COLO668 (cell line): ENCODE data around the gene ZFP69B.
"Not testable (repeated sequence)": the region's sequence is repeated elsewhere in the genome, so short reads cannot be mapped to it uniquely, and the experiment has no call there.

Source experiments
- DNase-seq: peaks from one replicate; lab custom pipeline; 2025; ENCODE audit not compliant: unreplicated experiment; lab: John Stamatoyannopoulos, UW

ZFP69B gene

DNA sequence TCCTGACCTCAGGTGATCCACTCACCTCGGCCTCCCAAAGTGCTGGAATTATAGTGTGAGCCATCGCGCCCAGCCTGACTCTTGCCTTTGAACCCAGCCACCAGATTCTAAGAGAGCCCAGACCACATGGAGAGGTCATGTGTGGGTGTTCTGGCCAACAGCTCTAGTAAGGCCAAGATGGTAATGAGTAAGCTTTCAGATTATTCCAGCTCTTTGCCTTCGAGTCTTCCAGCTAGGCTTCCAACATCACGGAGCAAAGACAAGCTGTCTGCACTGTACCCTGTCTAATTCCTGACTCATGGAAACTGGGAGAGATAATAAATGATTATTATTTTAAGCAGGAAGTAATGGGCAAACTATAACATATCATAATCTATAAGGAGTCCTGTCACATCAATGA, 14.8 kb upstream of the ZFP69B start:
- no peak for DNase-seq

- no peak for DNase-seq
These were observed 14.4 kb upstream of the ZFP69B start for GRCh38 chr1:40435876-40436275.

DNA sequence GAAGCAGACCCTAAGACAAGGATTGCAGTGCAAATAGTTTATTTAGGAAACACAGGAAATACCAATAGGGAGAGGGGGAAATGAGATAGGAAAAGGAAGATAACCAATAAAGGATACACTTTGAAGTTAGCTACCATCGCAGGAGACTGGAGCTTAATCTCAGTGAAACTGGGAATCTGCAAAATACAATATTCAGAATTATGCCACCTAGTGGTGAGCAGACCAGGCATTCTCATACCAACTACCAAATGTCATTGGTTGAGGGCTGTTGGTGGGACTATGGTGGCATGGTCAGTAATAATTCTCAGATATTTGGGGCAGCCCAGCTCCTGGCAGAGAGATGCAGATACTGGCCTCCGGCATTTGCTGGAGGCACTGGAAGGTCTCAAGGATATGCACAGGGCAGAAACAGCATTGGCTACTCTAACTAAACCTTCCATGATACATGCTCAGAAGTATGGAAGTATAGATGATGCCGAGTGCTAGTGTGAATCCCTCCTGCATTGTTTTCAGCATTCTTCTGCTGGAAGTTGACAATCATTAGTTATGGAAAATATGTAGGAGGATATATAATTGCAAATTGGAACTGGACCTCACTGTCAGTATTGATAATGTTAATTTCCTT, 11.8 kb upstream of the ZFP69B start:
- peak; percentile 95 for DNase-seq

DNA sequence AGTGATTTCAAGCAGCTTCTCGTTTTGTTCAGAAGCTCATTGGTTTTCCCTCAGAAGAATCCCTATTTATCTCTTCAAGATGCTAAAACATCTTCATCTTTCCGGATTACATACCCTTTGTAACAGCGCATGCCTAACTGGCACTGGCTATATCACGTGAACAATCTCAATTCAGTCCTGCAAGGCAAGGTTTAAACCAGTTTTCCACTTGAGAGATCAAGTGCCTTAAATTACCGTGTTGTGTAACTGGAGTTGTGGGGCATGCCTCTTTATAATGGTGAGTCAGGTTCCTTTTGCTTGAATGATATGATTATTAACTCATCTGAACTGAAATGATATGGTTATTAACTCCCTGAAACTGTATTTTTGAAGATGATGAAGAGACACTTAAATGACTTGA, 11.0 kb upstream of the ZFP69B start:
- DNase-seq = no peak

DNA sequence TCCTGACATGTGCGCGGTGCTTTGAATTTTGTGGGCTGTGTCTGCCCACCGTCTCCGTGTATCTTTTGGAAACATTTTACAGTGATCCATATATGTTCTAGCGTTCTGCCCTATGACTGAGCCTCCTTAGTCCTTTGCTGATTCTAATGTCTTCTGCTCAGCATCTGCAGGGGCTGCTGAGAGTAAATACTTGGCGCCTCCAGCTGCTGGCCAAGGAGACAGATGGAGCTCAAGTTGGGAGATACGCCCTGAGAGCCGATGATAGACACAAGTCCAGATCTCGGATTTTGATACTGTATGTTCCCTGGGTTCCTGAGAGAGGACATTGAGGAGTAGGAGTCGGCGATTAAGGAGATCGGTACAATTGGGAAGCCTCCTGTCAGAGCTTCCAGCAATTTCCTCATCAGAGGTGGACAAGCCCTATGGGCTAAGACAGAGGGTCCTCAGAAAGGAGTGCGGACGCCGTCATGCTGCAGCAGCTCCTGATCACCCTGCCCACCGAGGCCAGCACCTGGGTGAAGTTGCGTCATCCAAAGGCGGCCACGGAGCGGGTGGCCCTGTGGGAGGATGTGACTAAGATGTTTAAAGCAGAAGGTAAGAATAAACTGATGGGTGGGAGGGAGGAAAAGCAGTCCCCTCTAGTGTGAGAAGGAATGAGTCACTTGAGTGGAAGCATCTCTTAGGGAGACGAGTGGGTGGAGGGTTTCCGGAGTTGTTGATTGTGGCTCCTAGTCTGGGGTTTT, 390 bp downstream of the ZFP69B start:
- DNase-seq = peak; percentile 100

DNA sequence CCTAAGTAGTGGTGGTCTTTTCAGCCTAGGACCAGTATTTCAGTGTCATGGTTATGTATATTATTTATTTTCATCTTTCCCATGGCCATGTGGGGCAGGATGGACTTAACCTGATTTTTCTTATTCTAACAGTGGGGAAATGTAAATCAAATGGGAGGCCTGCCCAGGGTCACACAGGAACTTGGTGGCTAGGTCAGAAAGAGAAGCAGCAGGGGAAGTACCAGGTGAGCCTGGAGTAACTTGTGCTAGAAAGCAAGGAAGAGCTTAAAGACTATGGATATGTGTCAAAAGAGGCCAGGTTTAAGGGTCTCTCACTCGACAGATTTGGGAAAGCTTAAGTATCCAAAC, 936 bp downstream of the ZFP69B start:
- DNase-seq = no peak

DNA sequence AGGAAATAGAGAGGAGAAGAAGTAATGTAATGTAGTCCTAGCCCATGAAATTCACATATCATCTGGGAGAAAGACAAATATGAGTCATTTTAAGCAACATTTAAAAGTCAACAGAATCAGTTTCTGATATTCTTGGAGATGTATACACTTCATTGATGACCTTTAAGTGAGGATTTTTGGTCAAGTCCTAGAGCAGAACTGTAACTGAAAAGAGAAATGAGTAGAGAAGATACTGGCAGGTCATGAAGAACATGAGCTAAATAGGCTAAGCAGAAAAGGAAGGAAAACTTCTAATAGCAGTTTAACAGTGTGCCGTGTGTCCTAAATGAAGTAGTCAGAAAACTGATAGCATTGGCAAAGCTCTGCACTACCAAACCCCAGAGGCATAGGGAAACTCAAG, 4.6 kb downstream of the ZFP69B start:
- DNase-seq = no peak

DNA sequence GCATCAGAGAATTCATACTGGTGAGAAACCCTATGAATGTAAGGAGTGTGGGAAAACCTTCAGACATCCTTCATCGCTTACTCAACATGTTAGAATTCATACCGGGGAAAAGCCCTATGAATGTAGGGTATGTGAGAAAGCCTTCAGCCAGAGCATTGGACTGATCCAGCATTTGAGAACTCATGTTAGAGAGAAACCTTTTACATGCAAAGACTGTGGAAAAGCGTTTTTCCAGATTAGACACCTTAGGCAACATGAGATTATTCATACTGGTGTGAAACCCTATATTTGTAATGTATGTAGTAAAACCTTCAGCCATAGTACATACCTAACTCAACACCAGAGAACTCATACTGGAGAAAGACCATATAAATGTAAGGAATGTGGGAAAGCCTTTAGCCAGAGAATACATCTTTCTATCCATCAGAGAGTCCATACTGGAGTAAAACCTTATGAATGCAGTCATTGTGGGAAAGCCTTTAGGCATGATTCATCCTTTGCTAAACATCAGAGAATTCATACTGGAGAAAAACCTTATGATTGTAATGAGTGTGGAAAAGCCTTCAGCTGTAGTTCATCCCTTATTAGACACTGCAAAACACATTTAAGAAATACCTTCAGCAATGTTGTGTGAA, 12.8 kb downstream of the ZFP69B start:
- no peak for DNase-seq

- DNase-seq = no peak
These were observed 19.1 kb downstream of the ZFP69B start for GRCh38 chr1:40469327-40469726.

DNA sequence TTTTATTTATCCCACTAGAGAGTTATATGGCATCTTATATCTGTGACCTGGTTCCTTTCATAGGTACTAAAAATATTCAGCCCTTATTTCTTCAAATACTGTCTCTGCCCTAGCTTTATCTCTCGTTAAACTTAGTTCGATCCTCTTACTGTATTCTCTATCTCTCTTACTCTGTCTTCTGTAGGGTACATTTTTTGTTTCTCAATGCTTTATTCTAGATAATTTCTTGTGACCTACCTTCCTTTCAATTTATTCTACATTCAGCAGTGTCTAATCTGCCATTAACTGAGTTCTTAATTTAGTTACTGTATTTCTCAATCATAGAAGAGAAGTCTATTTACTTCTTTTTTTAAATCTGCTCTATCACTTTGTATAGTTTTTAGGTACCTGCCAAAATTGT, 25.0 kb downstream of the ZFP69B start:
- no peak for DNase-seq

DNA sequence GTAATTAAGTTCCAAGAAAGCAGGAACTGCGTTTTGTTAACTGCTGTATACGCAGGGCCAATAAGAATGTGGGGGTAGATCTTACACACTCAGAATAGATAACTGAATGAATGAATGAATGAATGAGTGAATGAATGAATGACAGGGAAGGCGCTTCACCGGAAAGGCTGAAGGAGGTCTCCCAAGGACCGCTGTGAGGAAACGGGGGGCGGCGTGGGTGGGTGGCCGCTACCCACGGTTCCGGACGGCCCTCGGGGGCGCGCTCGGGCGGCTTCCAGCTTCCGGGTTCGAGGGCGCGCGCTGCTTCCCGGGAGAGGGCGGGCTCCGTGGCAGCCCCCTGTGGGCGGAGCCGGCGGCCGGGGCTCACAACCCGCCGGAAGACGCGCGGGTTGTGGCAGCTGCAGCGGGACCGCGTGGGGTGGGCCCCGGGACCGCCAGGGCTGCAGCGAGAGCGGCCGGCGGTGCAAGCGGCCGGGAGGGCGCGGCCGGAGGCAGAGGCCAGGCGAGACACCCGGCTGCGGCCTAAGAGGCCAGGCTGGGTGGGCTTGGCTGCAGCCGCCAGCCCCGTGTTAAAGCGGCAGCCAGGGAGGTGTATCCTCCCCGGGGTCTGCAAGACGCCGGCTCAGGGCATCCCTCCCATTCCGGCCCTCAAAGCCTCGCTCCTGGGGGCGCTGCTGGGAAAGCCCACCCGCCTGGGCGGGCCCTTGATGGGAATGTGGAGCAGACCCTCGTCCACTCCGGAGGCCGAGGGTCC, 26.8 kb downstream of the ZFP69B start, which contains the start of gene ZFP69:
ZFP69 (plus strand) TSS at position 367 of the 754 bp plus-strand sequence. CDS start 2,072 bp downstream, outside the sequence.
- DNase-seq = peak; percentile 100

DNA sequence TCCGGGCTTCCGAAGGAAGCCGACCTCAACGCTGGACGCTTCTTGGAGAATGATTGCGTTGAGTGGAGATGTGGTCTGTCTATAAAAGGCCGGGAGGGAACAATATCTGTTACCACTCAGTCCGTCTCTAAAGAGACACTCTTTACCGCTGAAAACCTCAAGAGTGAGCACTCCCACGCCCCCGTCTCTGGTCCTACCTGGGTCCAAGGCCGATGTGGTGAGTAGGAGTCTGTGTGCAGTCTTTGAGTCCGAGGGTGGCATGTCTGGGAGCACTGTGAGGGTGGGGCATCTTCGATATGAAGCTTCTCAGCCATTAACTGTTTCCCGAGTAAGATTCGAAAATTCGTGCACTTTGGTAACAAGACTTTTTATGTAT, 27.4 kb downstream of the ZFP69B start:
- DNase-seq = peak; percentile 100

- no peak for DNase-seq
These were observed 28.0 kb downstream of the ZFP69B start for GRCh38 chr1:40478276-40478675.

DNA sequence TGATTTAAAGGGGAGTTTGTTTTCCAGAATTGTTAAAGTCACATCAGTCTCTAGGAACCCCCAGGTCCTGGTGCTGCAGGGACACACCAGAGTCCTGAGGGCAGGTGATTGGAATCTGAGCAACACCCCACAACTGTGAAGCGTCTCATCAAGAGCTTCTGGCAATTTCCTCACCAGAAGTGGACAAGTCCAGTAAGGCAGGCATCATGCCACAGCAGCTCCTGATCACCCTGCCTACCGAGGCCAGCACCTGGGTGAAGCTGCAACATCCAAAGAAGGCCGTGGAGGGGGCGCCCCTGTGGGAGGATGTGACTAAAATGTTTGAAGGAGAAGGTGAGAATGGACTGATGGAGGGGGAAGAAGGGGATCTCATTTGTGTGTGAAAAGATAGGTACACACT, 28.9 kb downstream of the ZFP69B start:
- DNase-seq = no peak

- DNase-seq = no peak
These were observed 45.1 kb downstream of the ZFP69B start for GRCh38 chr1:40495315-40495903.

DNA sequence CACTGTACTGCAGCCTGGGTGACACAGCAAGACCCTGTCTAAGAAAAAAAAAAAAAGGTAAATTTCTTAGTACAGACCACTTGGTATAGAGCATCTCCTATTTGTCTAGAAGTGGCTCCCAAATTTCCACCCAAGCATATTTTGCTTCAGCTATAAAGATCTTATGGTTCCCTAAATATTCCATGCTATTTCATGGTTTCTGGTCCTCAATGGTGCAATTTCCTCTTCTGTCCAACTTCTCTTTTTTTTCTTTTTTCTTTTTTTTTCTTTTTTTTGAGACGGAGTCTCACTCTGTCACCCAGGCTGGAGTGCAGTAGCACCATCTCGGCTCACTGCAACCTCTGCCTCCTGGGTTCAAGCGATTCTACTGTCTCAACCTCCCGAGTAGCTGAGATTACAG, 52.4 kb downstream of the ZFP69B start:
- not testable (repeated sequence) for DNase-seq

DNA sequence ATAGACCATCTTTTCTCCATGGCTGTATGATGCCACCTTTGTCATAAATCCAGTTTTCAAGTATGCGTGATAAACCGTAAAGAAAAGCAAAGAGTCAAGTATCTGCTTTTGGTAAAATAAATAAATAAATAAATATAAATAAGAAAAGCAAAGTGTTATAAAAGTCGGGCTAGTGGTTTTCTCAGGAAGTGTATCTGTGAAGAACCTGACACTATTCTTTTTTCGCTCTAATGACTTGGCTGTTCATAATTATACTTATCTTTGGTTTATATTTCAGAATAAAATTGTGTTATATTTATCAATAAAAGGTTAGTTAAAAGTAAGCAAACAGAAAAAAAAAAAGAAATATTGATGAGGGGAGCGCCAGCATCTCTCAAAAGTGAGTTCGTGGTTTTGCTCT, 57.7 kb downstream of the ZFP69B start:
- DNase-seq = no peak

DNA sequence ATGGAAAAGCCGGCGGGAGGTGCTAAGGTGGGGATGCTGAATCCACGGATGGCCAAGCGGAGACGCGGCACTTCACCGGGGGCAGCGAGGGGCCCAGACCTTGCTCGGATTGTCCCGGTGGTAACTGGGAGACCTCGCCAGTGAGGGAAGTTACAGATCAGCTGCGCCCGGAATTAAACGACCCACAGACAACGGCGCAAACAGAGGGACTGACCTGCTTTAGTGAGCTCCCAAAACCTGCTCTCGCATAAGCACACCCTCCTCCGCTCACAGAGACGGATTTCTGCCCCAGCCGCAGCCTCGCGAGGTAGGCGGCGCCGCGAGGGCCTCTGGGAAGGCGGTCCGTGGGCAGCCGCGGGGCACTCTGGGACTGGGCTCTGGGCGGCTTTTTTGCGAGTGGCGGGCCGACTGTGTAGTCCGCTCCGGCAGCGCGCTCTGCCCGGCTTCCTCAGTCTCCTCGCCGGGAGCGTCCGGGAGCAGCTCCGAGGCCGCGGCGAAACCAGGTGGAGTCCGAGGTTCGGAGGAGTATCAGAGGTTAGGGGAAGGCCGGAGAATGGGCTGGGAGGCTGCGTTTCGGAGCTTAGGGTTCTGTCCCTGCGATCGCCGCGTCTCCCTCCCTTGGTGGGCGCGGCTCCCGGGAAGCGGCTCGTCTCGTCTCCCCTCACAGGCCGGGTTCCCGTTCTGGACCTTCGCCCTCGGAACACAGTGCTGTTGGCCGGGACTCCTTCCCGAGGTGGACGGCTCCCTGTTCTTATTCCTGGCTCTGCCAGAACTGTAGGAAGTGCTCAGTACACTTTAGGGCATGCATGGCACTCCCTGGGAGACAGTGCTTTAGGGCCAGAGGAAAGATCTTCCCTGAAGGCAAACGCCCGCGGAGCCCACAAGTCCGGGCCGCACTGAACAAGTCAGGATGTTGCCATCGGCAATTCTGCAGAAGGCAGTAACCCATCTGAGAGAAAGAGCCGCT, 58.4 kb downstream of the ZFP69B start, which contains the start of gene EXO5:
EXO5 (plus strand) TSS at position 393 of the 967 bp plus-strand sequence. CDS start 5,778 bp downstream, outside the sequence.
- peak; percentile 100 for DNase-seq
